CD4-positive, alpha-beta T cell treated with Interleukin-4 for 1 hour (primary cell): ENCODE measurements around the gene KREMEN1.

Experiments
- DNase-seq, 2 donors: peaks; one replicate each; pipeline ENCODE4 v3.0.0-alpha.2; 2020 to 2022

The KREMEN1 gene

DNA sequence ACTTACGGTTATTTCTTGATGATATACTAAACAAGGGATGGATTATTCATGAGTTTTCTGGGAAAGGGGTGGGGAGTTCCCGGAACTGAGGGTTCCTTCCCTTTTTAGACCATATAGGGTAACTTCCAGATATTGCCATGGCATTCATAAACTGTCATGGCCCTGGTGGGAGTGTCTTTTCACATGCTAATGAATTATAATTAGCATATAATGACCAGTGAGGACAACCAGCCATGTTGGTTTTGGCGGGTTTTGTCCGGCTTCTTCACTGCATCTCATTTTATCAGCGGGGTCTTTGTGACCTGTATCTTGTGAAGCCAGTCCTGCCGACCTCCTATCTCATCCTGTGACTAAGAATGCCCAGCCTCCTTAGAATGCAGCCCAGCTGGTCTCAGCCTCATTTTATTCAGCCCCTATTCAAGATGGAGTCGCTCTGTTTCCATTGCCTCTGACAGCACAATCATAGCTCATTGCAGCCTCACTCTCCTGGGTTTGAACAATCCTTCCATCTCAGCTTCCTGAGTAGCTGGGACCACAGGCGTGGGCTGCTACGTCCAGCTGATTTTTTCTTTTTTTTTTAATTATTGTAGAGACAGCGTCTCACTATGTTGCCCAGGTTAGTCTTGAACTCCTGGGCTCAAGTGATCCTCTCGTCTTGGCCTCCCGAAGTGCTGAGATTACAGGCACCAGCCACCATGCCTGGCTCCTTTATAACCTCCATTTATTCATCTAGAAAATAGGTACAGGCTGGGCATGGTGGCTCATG, 80.3 kb downstream of the KREMEN1 start:
- peak in 1 of 2 donors; percentile 52 for DNase-seq

DNA sequence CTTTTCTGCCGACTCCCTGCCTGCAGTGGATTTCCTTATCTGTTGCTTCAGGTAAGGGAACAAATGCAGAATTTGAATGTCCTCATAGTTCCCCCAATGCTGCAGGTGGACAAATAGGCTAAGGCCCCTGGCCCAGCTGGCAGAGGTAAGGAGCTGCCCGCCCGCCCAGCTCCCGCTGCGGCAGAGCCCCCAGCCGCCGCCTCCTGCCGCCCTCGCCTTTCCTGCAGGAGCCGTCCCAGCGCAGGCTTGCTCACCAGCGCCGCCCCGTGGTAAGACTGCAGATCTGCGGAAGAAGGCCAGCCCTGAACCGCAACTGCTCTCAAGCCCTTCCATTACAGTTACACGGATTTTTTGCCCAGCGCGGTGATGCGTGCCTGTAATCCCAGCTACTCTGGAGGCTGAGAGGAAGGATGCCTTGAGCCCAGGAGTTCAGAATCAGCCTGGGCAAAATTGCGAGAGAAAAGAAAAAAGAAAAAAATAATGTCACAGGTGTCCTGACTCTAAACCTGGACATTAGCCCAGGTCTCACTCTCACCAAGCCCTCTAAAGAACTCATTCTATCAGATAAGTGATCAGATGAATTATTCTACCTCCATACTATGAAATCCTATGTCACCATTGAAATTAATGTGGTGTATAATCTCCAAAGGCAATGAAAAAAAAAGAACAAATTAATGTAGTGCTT, 81.7 kb downstream of the KREMEN1 start:
- peak; percentile 53 to 66 for DNase-seq

DNA sequence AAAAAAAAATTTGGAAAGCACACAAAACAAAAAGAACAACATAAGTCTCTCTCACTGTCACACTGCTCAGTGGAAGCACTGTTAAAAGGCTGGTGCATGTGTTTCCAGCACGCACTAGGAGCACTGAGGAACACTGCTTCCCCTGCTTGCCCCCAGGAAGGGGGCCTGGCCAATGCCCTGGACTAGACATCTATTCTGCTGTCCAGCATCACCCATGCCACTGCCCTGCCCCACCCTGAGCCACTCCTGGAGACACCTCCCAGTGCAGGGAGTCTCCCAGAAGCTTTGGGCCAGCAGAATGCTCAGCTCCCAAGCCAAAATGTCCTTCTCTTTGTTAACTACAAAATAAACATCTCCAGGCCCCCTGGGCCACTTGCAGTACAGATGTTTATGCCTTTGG, 83.1 kb downstream of the KREMEN1 start:
- DNase-seq: no peak

DNA sequence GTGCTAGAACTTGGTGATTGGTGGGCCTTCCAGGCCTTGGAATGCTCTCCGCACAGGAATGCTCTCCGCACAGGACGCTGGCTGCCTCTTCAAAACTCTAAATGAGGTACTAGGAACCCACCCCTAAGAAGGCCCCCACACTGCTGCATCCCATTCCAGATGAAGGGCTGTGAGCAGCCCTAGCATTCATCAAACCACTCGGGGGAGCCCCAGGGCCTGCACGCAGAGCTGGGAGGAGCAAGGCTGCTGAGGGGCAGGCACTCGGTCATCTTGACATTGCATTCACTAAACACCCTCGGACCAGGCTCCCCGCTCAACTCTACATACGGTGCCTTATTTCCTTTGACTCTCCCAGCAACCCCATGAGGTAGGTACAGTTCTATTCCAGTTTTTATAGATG, 83.7 kb downstream of the KREMEN1 start:
- DNase-seq: no peak

DNA sequence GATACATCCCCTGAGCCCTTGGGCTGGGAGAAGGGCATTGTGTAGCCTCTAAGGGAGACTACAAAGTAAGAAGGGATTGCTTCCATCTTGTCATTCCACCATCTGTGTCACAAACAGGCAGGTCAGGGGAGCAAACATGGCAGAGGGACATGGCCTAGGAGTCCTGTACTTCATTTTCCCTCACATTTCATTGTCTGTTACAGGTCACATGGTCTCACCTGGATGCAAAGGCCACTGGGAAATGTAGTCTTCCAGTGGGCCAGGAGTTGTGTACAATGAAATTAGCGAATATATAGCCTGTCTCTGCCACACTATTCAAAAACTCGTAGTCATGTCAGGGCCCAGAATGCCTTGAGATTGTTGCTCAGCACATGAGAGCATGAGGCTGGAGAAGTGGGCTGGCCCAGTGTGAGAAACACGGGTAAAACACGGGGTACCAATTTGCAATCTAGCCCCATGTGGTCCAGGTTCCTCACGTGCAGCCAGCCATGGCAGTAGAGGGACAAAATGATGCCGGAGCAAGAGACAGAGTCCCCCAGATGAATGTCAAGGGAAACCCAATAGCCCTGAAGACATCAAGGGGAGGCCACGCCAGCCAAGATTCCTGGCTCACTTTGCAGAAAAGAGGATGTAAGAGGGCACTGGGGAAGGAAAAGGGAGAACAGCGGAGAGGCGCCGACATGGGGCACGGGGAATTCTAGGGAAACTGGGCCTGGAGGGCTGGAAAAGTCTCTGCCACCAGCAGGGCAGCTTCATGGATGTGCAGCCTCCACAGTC, 85.1 kb downstream of the KREMEN1 start:
- no peak for DNase-seq

DNA sequence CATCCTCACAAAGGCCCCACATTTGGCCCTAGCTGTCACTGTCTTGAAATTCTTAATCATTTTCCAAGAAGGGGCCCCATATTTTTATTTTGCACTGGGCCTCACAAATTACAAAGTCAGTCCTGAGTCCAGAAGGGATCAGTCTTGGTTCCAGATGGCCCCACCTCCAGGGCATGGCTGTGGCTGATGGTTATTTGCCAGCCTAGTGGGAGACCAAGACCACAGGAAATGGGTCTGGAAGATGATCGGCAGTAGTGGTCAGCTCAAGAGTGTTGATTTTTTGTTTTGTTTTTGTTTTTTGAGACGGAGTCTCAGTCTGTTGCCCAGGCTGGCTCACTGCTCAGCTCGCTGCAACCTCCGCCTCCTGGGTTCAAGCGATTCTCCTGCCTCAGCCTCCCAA, 85.7 kb downstream of the KREMEN1 start:
- no peak for DNase-seq

DNA sequence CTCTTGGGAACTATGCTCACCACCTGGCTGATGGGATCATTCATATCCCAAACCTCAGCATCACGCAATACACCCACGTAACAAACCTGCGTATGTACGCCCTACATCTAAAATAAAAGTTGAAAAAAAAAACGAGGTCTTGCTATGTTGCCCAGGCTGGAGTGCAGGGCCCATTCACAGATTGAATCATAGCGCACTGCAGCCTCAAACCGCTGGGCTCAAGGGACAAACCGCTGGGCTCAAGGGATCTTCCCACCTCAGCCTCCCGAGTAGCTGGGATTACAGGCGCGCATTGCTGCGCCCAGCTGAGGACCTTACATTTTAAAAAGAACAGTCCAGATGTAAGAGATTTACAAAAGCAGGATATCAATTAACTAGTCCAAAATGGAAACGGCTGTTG, 91.0 kb downstream of the KREMEN1 start:
- DNase-seq: no peak

DNA sequence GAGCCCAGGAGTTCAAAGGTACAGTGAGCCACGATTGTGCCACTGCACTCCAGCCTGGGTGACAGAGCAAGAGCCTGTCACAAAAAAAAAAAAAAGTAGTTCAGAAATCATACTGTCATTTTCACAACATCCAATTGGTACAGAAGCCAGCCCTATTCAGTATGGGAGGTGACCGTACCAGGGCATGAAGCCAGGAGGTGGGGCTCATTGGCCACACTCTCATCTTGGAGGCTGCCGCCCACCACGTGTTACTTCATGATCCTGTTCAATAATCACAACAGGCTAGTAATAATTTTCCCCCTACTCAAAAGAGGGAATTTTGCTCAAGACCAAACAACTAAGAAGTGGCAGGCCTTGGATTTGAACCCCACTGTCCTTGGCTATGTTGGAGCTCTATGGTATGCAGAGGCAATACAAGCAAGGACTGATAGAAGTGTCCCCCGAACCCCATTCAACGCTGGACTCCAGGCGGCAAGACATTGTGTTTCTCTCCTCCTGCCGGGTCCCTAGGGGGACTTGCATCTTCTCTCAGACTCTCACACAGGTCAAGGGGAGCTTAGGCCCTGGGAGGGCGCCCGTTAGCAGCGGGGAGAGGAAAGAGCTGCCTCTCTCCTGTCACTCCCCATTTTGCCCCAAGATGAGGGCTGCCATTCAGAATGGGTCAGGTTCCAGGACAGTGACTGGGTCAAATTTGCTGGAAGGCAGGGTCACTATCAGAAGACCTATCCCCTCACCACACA, 92.7 kb downstream of the KREMEN1 start:
- DNase-seq: no peak

DNA sequence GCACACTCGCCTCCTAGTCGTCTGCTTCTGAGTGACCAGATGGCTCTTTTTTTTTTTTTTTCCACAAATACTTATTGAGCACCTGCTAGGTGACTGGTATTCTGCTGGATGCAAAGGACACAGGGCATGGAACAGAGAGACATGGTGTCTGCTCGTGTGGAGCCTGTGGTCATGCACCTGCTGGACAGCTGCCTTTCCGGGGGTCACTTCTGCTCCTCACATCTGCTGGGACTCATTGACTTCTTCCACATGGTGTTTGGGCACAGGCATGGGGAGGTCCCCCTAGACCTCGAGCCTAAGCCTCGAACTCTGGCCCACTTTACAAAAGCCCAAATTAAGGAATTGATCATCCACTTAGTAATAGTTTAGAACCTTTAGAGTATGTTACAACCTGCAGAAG, 93.3 kb downstream of the KREMEN1 start:
- DNase-seq: no peak

DNA sequence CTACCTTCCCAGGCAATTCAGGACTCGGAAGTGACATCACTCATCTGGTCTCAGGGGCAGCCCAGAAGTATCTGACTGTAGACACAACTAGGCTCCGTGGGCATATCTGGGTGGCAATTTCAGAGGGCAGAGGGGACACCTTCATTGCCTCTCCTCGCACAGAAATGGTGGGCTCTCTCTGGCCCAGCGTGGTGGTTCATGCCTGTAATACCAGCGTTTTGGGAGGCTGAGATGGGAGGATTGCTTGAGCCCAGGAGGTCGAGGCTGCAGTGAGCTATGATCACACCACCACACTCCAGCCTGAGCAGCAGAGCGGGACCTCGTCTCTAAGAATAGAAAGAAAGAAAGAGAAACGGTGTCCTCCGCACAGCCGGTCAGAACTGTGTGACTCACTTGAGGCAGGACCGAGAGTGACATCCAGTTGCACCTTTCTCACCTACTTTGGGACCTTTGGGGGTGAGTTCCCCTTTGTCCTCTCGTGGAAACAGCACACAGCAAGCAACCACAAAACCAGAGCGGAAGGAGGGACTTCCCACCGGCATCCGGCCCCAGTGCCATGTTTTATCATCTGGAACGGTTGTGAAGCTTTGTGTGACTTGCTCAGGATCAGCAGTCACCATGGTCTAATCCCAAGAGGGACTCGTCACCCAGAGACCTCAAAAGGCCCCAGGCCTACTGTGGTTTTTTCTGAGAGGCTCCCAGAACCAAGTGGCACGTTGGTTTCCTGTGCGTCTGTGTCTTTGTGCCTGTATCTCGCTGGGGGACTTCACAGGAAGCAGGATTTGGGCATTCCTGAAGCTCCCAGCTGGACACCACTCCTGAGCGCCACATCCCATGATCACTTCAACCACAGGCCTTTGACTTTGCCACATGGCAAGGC, 94.4 kb downstream of the KREMEN1 start:
- DNase-seq: peak; percentile 42 to 79

DNA sequence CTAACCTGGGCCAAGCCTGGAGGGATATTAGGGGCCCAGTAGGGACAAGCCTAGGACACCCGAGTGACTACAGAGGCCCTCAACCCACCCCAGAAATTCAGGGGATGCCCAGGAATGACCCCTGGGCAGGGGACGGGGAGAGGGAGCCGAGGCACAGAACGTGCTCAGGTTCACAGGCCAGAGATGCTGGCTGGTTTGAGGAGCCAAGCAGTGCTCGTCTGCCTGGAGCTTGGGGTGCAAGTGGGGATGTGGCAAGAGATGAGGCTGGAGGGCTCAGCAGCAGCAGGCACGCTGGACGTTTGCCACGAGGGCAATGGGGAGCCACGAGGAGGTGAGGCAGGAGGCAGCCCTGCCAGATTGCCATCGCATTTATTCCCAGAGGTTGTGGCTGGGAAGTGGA, 98.9 kb downstream of the KREMEN1 start:
- no peak for DNase-seq

DNA sequence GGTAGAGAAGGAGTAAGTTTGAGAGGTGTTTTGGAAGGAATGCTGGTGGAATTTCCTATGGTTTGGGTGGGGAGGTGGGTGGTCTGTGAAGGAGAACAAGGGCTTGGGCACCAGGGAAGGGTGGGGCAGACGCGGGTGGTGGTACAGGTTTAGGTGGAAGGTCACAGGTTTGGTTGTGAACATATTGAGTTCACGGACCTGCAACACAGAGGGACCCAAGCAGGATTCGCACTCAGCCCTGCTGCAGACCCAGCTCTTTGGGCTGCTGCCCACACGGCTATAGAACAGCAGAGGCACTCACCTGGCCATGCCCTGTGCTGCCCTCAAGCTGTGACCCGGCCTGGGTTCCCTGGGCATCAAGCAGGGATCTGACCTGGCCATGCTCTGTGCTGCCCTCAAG, 99.4 kb downstream of the KREMEN1 start:
- DNase-seq: no peak

DNA sequence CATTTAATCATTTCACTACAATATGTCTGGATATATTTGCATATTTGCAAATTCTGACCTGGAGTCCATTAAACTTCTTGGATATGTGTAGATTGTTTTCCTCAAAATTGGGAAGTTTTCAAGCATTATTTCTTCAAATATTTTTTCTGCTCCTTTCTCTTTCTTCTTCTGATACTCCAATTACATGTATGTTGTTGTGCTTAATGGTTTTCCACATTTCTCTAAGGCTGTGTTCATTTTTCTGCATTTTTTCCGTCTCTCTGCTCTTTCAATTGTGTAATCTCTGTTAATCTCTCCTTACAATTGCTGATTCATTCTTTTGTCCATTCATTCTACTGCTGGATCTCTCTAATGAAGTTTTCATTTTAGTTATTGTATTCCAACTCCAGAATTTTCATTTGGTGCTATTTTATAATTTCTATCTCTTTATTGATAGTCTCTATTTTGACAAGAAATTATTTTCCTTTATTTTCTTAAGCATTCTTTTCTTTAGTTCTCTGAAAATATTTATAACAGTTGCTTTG, 102.5 kb downstream of the KREMEN1 start:
- no peak for DNase-seq

DNA sequence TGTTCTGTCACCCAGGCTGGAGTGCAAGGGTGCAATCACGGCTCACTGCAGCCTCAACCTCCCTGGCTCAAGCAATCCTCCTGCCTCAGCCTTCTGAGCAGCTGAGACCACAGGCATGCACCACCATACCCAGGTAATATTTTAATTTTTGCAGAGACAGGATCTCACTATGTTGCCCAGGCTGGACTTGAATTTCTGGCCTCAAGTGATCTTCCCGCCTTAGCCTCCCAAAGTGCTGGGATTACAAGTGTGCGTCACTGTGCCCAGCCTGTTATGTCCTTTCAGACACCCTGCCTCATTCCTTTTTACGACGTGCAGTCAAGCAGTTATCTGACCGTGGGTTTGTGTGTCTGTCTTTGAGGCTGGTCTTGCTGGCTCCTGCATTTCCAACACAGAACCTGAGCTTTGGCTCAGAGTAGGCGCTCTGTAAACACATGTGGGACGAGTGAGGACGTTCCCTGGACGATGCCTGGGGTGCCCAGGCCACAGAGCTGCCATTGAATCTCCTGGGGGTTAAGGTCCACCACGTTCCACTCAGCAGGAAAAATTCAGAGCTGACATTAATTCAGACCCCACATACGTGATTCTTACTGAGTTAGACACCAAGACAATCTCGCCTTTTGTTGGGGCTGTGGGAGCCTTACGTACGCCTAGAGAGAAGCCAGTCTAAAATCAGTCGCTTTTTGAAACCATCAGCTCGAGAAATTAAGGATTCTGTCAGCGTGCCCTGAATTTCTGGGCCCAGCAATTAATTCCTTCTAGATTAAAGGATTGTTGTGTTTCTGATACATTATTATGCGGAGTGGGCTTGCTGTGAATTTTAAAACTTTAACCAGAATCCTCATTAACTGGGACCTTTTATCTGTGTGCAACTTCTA, 111.4 kb downstream of the KREMEN1 start:
- no peak for DNase-seq

DNA sequence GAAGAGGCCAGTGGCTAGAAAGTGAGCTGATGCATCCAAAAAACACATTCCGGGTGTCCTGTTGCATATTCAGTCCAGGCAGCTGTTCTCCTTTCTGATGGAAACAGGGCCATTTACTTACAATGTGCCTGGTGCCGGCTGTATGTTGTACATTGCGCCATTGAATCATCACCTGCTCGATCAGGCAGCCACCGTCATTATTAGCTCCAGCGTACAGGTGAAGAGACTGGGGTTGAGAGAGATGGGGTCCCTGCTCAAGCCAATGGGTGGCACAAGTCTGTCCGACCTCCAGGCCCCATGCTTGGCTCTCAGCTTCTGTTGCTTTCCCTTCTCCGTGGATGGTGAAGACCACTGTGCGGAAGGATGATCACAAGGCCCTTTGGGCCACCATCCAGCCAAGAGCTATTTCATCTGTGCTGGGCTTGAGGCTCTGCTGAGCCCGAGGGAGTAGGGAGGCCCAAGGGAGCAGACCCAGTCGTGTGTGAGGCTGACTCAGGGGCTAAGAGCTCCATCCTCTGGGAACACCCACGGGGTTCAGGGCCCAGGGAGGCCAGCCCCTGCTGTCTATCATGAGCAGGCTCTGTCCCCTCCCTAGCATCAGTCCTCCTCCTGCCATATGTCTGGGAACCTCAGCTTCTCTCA, 112.1 kb downstream of the KREMEN1 start:
- no peak for DNase-seq

DNA sequence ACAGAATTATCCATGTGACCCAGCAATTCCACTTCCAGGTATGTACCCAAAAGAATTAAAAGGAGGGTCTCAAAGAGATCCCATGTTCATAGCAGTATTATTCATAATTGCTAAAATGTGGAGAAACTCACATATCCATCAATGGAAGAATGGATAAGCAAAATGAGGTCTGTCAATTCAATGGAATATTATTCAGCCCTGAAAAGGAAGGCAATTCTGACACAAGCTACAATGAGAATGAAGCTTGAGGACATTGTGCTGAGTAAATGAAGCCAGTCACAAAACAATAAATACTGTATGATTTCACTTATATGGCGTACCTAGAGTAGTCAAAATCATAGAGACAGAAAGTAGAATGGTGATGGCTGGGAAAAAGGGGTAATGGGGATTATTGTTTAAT, 113.5 kb downstream of the KREMEN1 start:
- DNase-seq: no peak

DNA sequence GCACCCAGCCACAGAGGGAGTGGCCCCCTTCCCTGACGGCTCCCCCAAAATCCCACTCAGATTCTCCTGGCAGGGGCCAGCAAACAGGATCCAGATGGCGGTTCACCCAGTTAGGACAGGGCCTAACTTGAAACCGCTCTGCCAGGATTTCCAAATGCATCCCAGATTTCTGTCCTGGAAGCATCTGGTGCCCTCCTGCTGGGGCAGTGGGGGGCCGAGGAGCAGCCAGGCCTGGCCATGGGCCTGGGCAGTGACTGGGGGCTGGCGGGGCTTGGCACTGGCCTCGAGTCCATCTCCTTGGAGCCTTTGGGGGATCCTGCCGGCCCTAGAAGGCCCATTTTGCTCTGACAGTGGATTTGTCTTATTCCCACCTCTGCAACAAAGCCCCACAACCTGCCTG, 115.0 kb downstream of the KREMEN1 start:
- no peak for DNase-seq

DNA sequence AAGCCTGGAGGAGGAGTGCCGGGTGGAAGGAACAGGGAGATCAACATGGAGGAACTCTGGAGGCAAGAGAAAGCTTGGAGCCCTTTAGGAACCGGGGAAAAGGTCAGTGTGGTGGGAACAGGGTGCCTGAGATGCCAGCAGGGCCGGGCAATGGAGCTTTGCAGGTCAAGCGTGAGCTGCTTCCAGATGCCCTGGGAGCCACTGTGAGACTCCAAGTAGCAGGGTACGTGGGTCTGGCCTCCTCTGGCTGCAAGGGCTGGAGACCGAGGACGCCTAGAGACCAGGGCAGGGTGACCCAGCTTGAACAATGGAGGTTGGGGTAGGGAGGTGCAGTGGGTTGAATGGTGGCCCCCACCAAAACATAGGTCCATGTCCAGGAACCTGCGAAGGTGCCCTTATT, 117.2 kb downstream of the KREMEN1 start:
- DNase-seq: no peak

DNA sequence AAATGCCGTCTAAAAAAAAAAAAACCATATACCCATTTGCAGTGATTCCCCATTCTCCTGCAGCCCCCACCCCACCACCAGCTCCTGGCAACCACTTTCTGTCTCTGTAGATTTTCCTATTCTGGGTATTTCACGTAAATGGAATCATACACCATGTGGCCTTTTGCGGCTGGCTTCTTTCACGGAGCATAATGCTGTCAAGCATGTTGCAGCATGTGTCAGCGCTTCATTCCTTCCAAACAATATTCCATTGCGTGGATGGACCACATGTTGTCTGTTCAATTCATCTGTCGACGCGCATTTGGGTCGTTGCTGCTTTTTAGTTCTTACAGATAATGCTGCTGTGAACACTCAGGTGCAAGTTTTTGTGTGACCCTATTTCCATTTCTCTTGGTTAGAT, 118.1 kb downstream of the KREMEN1 start:
- DNase-seq: no peak

DNA sequence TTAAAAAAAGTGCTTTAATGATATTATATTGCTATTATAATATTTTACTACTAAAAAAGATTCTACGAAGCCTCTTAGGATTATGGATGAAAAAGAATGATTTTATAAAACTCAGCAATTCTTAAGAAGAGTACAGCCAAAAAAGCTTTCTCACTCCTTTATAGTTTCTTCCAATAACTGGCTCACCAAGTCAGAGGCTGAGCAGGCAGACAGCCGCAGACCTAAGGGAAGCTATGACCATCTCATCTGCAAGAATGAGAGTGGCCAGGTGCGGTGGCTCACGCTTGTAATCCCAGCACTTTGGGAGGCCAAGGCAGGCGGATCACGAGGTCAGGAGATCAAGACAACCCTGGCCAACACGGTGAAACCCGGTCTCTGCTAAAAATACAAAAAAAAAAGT, 120.2 kb downstream of the KREMEN1 start:
- DNase-seq: no peak
